OCI-LY1 (cell line): ENCODE measurements around the gene CDH19.

Experiments
- CTCF ChIP-seq: fragments of 200-600 bp; sonication (generic), shearing (Covaris generic); IDR thresholded peaks from 2 replicates; pipeline ENCODE4 v1.5.1; 2017; ENCODE audit warnings: mild to moderate bottlenecking, antibody characterized with exemption, low read length, moderate library complexity, mixed read lengths
- EZH2 ChIP-seq: fragments of 200-600 bp; sonication (generic), shearing (Covaris generic); IDR thresholded peaks from 2 replicates; pipeline ENCODE4 v1.8.0; 2017; ENCODE audit warnings: borderline replicate concordance, mixed run types, mild to moderate bottlenecking, antibody characterized with exemption, low read length, moderate library complexity, mixed read lengths

GRCh38 chr18:66603941-66604627 lies at the start of gene CDH19:
- no peak for TF ChIP-seq CTCF
- TF ChIP-seq EZH2, result no peak
